ENCODE measurements around the gene EHHADH. TPM values are rescaled to one million over a fixed set of nuclear protein-coding genes. Genes with fewer than 3 reads are reported as not detected.

Gene EHHADH
- polyA plus RNA-seq, 3 donors = 0.57 to 1.5 (median 1.1) TPM

GRCh38 chr3:185197068-185197467 lies 56.8 kb downstream of the EHHADH start:
- Mint-ChIP-seq H3K27me3 (ENCODE audit: low read depth in 3 of 3) (peaks cover 0 to 1% (median 0%) of the 10 kb centered on the region in 3 donors), H3K9me3 (peaks cover 0 to 9% (median 2%) of the 10 kb centered on the region in 7 donors), H3K4me3 (no peak overlapping the region), H3K36me3 (peaks cover 17 to 19% of the 10 kb centered on the region in 2 donors), H3K4me1 (peaks cover 1% of the 10 kb centered on the region), H3K27ac (no peak overlapping the region)
- Histone ChIP-seq H3K36me3 (replicated peaks in 1 of 2; ENCODE audit: control insufficient read depth in 1 of 2, insufficient read depth in 2 of 2, low read length in 2 of 2) (no peaks in the 10 kb centered on the region), H4K20me1 (ENCODE audit: insufficient read depth, low read length) (no peaks in the 10 kb centered on the region), H2AFZ (ENCODE audit: insufficient read depth, low read depth, low read length, poor library complexity, severe bottlenecking) (no peak overlapping the region), H3K27me3 (ENCODE audit: control insufficient read depth in 2 of 2, insufficient read depth in 2 of 2, low read length in 2 of 2) (no peaks in the 10 kb centered on the region), H3K9ac (ENCODE audit: insufficient read depth, low read length, poor library complexity, severe bottlenecking) (no peak overlapping the region), H3K4me2 (replicated peaks; ENCODE audit: extremely low read depth, low read length, poor library complexity, severe bottlenecking) (no peak overlapping the region), H3K27ac (ENCODE audit: low read depth in 1 of 2, low read length in 2 of 2) (no peak overlapping the region), H3K79me2 (ENCODE audit: insufficient read depth, low read length) (no peaks in the 10 kb centered on the region), H3K4me1 (ENCODE audit: control insufficient read depth in 1 of 2, insufficient read depth in 2 of 2, low read length in 2 of 2) (no peaks in the 10 kb centered on the region), H3K9me3 (replicated peaks in 1 of 2; ENCODE audit: control insufficient read depth in 1 of 2, insufficient read depth in 1 of 2, low read length in 2 of 2) (no peaks in the 10 kb centered on the region), H3K4me3 (replicated peaks in 1 of 3; ENCODE audit: low read depth in 2 of 3, low read length in 3 of 3) (no peak overlapping the region)
- no peak for DNase-seq
- intact Hi-C loops (cut with micrococcal nuclease) = no loop called here
- 100% methylated on average over 2 of the region's 2 CpGs for WGBS (ENCODE audit: insufficient coverage)
- no peak for TF ChIP-seq CTCF (IDR thresholded peaks at IDR 0.05)

- Histone ChIP-seq H3K9me3 (replicated peaks in 1 of 2; ENCODE audit: control insufficient read depth in 1 of 2, insufficient read depth in 1 of 2, low read length in 2 of 2) (no peaks in the 10 kb centered on the region), H3K4me2 (replicated peaks; ENCODE audit: extremely low read depth, low read length, poor library complexity, severe bottlenecking) (no peak overlapping the region), H3K36me3 (replicated peaks in 1 of 2; ENCODE audit: control insufficient read depth in 1 of 2, insufficient read depth in 2 of 2, low read length in 2 of 2) (no peaks in the 10 kb centered on the region), H3K27me3 (ENCODE audit: control insufficient read depth in 2 of 2, insufficient read depth in 2 of 2, low read length in 2 of 2) (no peaks in the 10 kb centered on the region), H3K79me2 (ENCODE audit: insufficient read depth, low read length) (no peaks in the 10 kb centered on the region), H3K9ac (ENCODE audit: insufficient read depth, low read length, poor library complexity, severe bottlenecking) (no peak overlapping the region), H3K4me1 (ENCODE audit: control insufficient read depth in 1 of 2, insufficient read depth in 2 of 2, low read length in 2 of 2) (no peaks in the 10 kb centered on the region), H3K27ac (ENCODE audit: low read depth in 1 of 2, low read length in 2 of 2) (no peak overlapping the region), H4K20me1 (ENCODE audit: insufficient read depth, low read length) (no peaks in the 10 kb centered on the region), H2AFZ (ENCODE audit: insufficient read depth, low read depth, low read length, poor library complexity, severe bottlenecking) (no peak overlapping the region), H3K4me3 (replicated peaks in 1 of 3; ENCODE audit: low read depth in 2 of 3, low read length in 3 of 3) (no peak overlapping the region)
- TF ChIP-seq CTCF (IDR thresholded peaks at IDR 0.05) = no peak
- intact Hi-C loops (cut with micrococcal nuclease) = no loop called here
- peaks cover 5% of the 10 kb centered on the region for H3K4me1 Mint-ChIP-seq
- WGBS (ENCODE audit: insufficient coverage) = no CpG with 5 or more reads among the region's 4 CpGs
- peaks cover 11 to 12% of the 10 kb centered on the region in 2 donors for H3K36me3 Mint-ChIP-seq
- no peak overlapping the region for H3K27ac Mint-ChIP-seq
- H3K9me3 Mint-ChIP-seq = peaks cover 0 to 6% (median 2%) of the 10 kb centered on the region in 7 donors
- no peak for DNase-seq
- peaks cover 0 to 1% (median 0%) of the 10 kb centered on the region in 3 donors for H3K27me3 Mint-ChIP-seq (ENCODE audit: low read depth in 3 of 3)
- H3K4me3 Mint-ChIP-seq = no peak overlapping the region
Observed at GRCh38 chr3:185195652-185196051, 58.2 kb downstream of the EHHADH start.

Data from CD14-positive monocyte (primary cell).